Dedifferentiated amniotic fluid mesenchymal stem cell (primary cell): ENCODE results near the gene MYF6.
"Not testable (repeated sequence)": the region's sequence is repeated elsewhere in the genome, so short reads cannot be mapped to it uniquely, and the experiment has no call there.

Experiments used
- DNase-seq: peaks from one replicate; pipeline ENCODE4 v3.0.0-alpha.2; 2016; ENCODE audit errors: extremely low spot score

MYF6 gene

DNA sequence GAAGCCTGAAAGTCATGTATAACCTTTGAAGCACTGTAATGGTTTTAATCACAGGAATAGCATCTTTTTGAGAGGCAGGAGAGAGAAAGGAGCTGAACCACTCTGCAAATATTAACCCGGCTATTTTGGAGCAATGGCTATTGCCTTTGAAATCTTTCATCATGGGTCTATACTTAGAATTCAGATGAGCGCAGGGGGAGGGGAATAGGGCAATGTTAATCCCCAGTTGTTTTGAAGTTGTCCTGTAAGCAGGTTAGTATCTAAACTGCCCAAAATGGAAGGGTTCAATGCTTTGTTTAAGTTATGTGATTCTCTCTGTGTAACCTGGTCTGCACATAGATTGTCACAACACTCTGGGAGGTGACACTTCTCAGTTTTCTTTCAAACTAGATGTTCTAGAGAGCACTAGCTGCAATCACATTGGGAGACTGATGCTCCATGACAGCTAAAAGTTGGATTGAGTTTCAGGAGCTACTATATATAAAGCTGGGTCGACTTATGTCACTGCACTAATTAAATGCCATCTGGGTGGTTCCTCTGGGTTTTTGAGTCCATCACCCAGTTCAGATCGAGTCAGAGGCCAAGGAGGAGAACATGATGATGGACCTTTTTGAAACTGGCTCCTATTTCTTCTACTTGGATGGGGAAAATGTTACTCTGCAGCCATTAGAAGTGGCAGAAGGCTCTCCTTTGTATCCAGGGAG, at the start of gene MYF6:
Gene MYF6, plus strand, starts transcription at position 509 of the 704 bp plus-strand sequence. Its CDS starts 86 bp downstream, at position 595.
- no peak for DNase-seq

- no peak for DNase-seq
Observed at GRCh38 chr12:80659512-80660063, 47.8 kb upstream of the MYF6 start.

GRCh38 chr12:80662586-80662985, 44.8 kb upstream of the MYF6 start:
- DNase-seq: no peak

DNA sequence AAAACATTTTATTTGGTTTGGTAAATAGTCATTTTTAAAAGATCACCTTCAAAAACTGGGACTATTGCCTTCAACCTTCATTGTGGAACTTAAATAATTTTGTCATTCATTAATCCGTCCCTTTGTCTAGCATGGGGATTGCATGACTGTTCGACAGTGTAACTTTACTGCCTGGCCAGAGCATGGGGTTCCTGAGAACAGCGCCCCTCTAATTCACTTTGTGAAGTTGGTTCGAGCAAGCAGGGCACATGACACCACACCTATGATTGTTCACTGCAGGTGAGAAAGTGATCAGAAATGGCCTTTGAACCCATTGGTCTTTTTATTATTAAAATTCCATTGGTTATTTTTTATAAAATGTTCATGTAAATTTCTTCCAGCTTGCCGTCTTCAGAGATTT, 37.2 kb upstream of the MYF6 start:
- no peak for DNase-seq

GRCh38 chr12:80676042-80676636, 31.3 kb upstream of the MYF6 start:
- DNase-seq: not testable (repeated sequence)

DNA sequence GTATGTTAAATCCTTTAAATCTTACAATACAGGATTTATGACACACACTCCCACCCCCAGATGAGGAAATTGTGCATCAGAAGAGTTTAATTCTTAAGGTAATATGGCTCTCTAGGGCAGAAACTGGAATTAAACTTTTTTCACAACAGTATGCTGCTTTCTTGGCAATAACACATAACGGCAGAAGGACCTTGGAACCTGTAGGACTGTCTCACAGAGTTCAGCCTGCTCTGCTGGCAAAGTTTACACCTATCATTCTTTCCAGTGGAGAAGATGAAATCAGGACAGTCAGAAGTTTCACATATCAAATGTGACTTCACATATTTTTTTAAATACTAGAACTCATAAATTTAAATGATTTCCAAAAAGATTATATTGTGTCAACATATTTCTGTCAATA, 30.6 kb upstream of the MYF6 start:
- no peak for DNase-seq

DNA sequence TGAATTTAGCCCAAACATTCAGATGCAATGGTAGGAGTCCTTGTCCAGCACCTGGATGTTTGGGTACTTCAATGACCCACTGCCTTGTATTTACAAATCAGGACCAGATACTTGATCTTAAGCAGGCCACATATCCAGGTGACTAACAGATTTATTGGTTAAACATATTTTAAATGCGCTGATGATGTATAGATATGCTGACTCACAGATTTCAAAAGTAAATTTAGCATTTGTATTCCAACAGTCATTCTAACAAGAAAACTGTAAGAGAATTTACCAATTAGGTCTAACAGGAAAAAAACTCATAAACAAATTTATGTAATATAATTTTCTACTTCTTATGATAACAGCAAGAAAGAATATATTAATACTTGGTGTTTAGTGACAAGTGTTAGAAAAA, 29.4 kb upstream of the MYF6 start:
- DNase-seq: no peak

GRCh38 chr12:80679346-80680131, 27.9 kb upstream of the MYF6 start:
- DNase-seq: no peak

DNA sequence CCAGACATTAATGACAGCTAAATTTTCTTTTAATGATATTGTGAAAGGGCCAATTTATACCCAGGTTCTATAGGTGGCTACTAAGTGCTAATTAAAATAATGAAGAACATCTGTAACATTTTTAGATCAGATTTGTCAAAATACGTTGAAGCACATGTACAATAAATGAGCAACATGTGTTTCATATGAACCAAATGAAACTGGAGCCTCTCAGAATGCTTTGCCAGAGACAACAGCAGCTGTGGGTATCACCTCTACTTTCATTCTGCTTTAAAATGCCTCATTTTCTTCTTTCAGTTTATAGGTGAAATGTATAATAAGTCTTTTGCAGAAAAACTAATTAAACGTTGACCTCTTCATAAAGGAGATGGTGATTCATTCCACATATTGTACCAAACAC, 26.1 kb upstream of the MYF6 start:
- DNase-seq: no peak

- no peak for DNase-seq
Observed at GRCh38 chr12:80681786-80682185, 25.6 kb upstream of the MYF6 start.

- DNase-seq: no peak
Observed at GRCh38 chr12:80684077-80684495, 23.3 kb upstream of the MYF6 start.

- no peak for DNase-seq
Observed at GRCh38 chr12:80690090-80690489, 17.3 kb upstream of the MYF6 start.

- no peak for DNase-seq
Observed at GRCh38 chr12:80690513-80690912, 16.9 kb upstream of the MYF6 start.

GRCh38 chr12:80692114-80692513, 15.3 kb upstream of the MYF6 start:
- no peak for DNase-seq

DNA sequence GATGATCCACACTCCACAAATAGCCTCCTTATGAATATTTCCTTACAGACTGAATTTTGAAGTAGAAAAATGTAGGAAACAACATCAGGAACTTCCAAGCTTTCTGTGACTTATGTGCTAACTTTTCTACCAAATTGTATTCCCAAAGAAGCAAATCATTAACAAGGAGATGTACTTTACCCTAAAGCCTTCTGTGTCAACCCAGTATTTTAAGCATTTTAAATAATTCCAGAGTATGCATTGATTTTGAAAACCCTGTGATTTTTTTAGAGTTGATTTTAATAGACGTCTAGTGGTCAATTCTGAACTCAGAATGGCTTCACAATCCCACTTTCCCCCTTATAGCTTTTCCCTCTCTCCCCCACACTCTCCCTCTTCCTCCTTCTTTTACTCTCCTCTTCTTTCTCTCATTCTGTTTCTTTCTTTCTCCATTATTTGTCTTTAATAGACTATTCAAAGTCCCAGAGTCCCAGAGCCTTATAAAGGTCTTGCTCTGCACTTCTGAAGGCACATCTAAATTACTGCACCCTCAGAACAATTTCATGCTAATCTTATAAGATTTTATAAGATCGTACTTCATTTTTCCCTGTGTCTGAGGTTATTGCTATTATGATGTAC, 10.1 kb upstream of the MYF6 start:
- DNase-seq: no peak

GRCh38 chr12:80698256-80698655, 9.2 kb upstream of the MYF6 start:
- no peak for DNase-seq

DNA sequence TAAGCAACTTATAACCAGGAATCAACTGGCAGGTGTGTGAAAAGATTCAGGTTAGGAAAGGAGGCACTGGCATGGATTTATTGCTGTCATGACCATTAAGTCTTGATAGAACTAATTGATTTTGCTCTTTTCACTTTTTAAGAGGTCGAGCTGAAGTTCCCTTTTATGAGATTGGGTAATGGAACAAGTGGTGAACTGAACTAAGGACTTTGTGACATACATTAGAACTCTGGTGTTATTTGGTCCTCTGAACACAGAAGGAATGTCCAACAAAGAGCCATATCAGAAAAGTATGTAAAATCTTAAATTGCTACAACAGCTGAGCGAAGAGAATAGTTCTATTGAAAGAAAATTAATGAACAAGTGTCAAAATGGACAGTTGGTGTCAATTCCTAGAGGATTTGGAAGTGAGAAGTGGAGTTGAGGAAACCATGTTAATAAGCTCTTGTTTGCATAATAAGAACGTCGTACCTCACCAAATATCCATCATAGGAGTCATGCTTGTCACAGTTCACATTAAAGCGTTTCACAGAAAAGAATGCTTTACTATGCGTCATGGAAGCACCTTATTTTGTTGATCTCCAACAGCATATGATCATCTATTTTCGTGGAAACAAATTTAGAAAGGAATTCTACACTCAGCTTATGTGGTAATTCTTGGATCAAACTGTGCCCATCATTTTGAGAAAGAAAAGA, 8.4 kb upstream of the MYF6 start:
- no peak for DNase-seq

DNA sequence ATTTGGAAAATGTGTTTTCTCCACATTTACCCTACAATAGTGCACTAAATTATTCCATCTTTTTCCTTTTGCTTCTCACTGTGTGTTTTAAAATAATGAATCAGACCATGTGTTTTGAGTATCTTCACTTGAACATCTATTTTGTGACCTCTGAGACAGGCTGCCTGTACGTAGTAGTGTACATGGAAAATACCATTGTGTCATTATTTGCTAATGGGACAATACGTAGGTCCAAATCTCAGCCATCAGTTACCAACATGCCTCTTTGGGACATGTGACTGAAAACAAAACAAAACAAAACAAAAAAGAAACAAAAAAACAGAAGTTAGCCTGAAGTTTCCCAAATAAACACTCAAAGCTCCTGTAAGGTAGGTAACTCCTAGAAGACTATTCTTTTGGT, 7.1 kb upstream of the MYF6 start:
- DNase-seq: no peak

GRCh38 chr12:80701388-80701787, 6.0 kb upstream of the MYF6 start:
- DNase-seq: no peak

DNA sequence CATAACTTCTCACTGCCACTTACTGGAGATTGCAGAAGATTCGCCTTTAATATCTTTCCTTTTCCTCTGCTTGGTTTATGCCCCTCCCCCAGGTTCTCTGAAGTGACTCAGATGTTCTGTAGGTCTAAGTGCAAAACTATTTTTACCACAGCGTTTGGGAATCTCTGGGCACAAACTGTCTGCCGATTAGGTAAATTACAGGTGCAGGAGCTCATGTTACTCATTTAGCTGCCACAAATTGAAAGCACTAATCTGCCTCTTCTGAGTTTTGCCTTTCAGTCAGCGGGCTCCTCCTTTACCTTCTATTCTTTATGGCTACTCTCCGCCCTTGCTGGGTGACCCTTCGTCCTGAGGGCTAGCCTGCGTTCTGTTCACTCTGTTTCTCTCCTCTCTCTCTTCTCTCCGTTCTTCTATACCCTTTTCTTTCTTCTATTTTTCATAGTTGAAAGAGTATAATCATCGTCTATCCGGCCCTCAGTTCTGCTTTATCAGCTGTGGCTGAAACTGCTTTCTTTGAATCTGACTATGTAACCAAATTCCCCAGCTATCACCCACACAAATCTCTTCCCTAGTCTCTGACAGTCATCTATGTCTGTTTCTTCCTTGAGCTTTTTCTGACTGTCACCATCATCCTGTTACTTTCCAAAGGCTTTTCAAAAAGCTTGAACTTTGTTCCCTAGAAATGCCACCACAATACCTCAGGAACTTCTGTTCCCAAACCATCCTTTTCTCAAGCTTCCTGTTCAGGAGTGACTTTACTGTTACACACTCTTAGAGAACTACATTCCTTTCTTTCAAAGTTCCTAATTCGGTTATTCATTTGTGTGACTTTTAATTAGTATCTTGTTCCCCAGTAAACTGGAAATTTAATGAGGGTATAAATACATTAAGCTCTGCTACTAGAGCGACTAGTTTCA, 4.3 kb upstream of the MYF6 start:
- no peak for DNase-seq
